Endodermal cell (in vitro differentiated cells): ENCODE data around the gene NOC4L. TPM values are rescaled to one million over a fixed set of nuclear protein-coding genes. Genes with fewer than 3 reads are reported as not detected.

Experiments
- DNase-seq: peaks from one replicate; pipeline ENCODE4 v3.0.0-alpha.2; 2017
- H3K27ac ChIP-seq: 2 replicates; pipeline ENCODE4 v1.5.1; 2013; ENCODE audit warnings: mild to moderate bottlenecking, low read depth, low read length, moderate library complexity
- H3K27me3 ChIP-seq: 2 replicates; pipeline ENCODE4 v1.6.1; 2013; ENCODE audit warnings: mild to moderate bottlenecking, low read length, moderate library complexity; ENCODE audit not compliant: insufficient read depth, control insufficient read depth, poor library complexity, severe bottlenecking
- H3K36me3 ChIP-seq: 2 replicates; pipeline ENCODE4 v1.7.0; 2013; ENCODE audit warnings: mild to moderate bottlenecking, low read length, moderate library complexity; ENCODE audit not compliant: control insufficient read depth, insufficient read depth
- H3K4me1 ChIP-seq: one replicate; pipeline ENCODE4 v1.7.0; 2013; ENCODE audit warnings: low read length; ENCODE audit not compliant: control insufficient read depth, insufficient read depth
- H3K4me3 ChIP-seq: 2 replicates; pipeline ENCODE4 v1.5.1; 2013; ENCODE audit warnings: mild to moderate bottlenecking, low read length, moderate library complexity
- H3K9ac ChIP-seq: 2 replicates; pipeline ENCODE4 v1.6.1; 2013; ENCODE audit warnings: mild to moderate bottlenecking, low read length, moderate library complexity; ENCODE audit not compliant: poor library complexity, severe bottlenecking; ENCODE audit errors: extremely low read depth
- H3K9me3 ChIP-seq: 2 replicates; pipeline ENCODE4 v1.6.1; 2013; ENCODE audit warnings: mild to moderate bottlenecking, low read length, moderate library complexity; ENCODE audit not compliant: control insufficient read depth
- H3K27ac Mint-ChIP-seq: 2 replicates; pipeline ENCODE4 v1.8.0; 2020; ENCODE audit warnings: mixed read lengths
- H3K27me3 Mint-ChIP-seq: 2 replicates; pipeline ENCODE4 v1.8.0; 2021; ENCODE audit warnings: mild to moderate bottlenecking, mixed read lengths; ENCODE audit not compliant: insufficient read depth
- H3K36me3 Mint-ChIP-seq: 2 replicates; pipeline ENCODE4 v1.8.0; 2020; ENCODE audit warnings: low read depth, mixed read lengths
- H3K4me1 Mint-ChIP-seq: 2 replicates; pipeline ENCODE4 v1.8.0; 2020; ENCODE audit warnings: mixed read lengths
- H3K4me3 Mint-ChIP-seq: 2 replicates; pipeline ENCODE4 v1.8.0; 2020; ENCODE audit warnings: mild to moderate bottlenecking, moderate library complexity, mixed read lengths
- H3K9me3 Mint-ChIP-seq: 2 replicates; pipeline ENCODE4 v1.8.0; 2020; ENCODE audit warnings: mild to moderate bottlenecking, mixed read lengths
- CTCF ChIP-seq: fragments of 200-600 bp; sonication (generic); conservative IDR thresholded peaks from 2 replicates; pipeline ENCODE4 v1.5.0; 2021; ENCODE audit warnings: antibody characterized with exemption, mild to moderate bottlenecking
- WGBS, 2 experiments: methylation state at CpG; one replicate each; pipeline versions ENCODE4 v1.1.5 to v1.1.7; 2013; ENCODE audit warnings: missing lambda C conversion rate in 2 of 2, mixed read lengths in 1 of 2; ENCODE audit not compliant: insufficient coverage in 1 of 2, insufficient read length in 1 of 2; 5-methylcytosine and 5-hydroxymethylcytosine counted together
- total RNA-seq, 2 donors: library from RNA; stranded (reverse); fragmentation: NEBNext Ultra II Directional in 1 of 2; extraction: Animal tissue kit (Norgen Biotek cat#: 25700) in 1 of 2; gene quantifications; 2 replicates in 1 of 2; 3 replicates in 1 of 2; pipeline ENCODE4 v1.2.1, GENCODE V29; 2021

NOC4L gene
- total RNA-seq, 2 donors from 2014 or later = 22.7 to 32.7 TPM

GRCh38 chr12:132111654-132112304, 32.5 kb upstream of the NOC4L start:
- peak; percentile 38 for DNase-seq
- Histone ChIP-seq H3K9me3 (no peaks in the 10 kb centered on the region), H3K27ac (no peak overlapping the region), H3K9ac (no peak overlapping the region), H3K27me3 (no peaks in the 10 kb centered on the region), H3K4me3 (no peak overlapping the region), H3K36me3 (peaks cover 56% of the 10 kb centered on the region), H3K4me1 (no peaks in the 10 kb centered on the region)
- Mint-ChIP-seq H3K27me3 (no peaks in the 10 kb centered on the region), H3K36me3 (peaks cover 64% of the 10 kb centered on the region), H3K4me3 (no peak overlapping the region), H3K27ac (no peak overlapping the region), H3K4me1 (no peaks in the 10 kb centered on the region), H3K9me3 (no peaks in the 10 kb centered on the region)
- TF ChIP-seq CTCF = no peak
- 94 to 98% methylated on average over 16 to 19 of the region's 19 CpGs for WGBS, 2 experiments

GRCh38 chr12:132114667-132115066, 29.6 kb upstream of the NOC4L start:
- Histone ChIP-seq H3K9ac (no peak overlapping the region), H3K4me1 (no peaks in the 10 kb centered on the region), H3K27ac (no peak overlapping the region), H3K27me3 (no peaks in the 10 kb centered on the region), H3K9me3 (no peaks in the 10 kb centered on the region), H3K36me3 (peaks cover 44% of the 10 kb centered on the region), H3K4me3 (no peak overlapping the region)
- no peak for TF ChIP-seq CTCF
- H3K36me3 Mint-ChIP-seq = peaks cover 64% of the 10 kb centered on the region
- H3K27ac Mint-ChIP-seq = no peak overlapping the region
- H3K9me3 Mint-ChIP-seq = no peaks in the 10 kb centered on the region
- 93 to 95% methylated on average over 4 to 6 of the region's 6 CpGs for WGBS, 2 experiments
- no peaks in the 10 kb centered on the region for H3K4me1 Mint-ChIP-seq
- no peaks in the 10 kb centered on the region for H3K27me3 Mint-ChIP-seq
- no peak overlapping the region for H3K4me3 Mint-ChIP-seq
- DNase-seq = peak; percentile 24

GRCh38 chr12:132115500-132115899, 28.8 kb upstream of the NOC4L start:
- peak; percentile 30 for DNase-seq
- no peaks in the 10 kb centered on the region for H3K27me3 ChIP-seq
- H3K4me1 Mint-ChIP-seq = no peaks in the 10 kb centered on the region
- H3K4me3 ChIP-seq = no peak overlapping the region
- peaks cover 63% of the 10 kb centered on the region for H3K36me3 Mint-ChIP-seq
- H3K4me3 Mint-ChIP-seq = no peak overlapping the region
- TF ChIP-seq CTCF = no peak
- H3K9me3 ChIP-seq = no peaks in the 10 kb centered on the region
- H3K9ac ChIP-seq = no peak overlapping the region
- H3K27ac Mint-ChIP-seq = no peak overlapping the region
- H3K36me3 ChIP-seq = peaks cover 39% of the 10 kb centered on the region
- no peaks in the 10 kb centered on the region for H3K27me3 Mint-ChIP-seq
- no peak overlapping the region for H3K27ac ChIP-seq
- WGBS, 2 experiments = 91 to 98% methylated on average over 7 to 9 of the region's 9 CpGs
- H3K4me1 ChIP-seq = no peaks in the 10 kb centered on the region
- H3K9me3 Mint-ChIP-seq = no peaks in the 10 kb centered on the region
